Sigmoid colon (tissue), 7 donors: ENCODE results near the gene RAB3A. TPM values are rescaled to one million over a fixed set of nuclear protein-coding genes. Genes with fewer than 3 reads are reported as not detected.

Experiments
- DNase-seq: peaks from one replicate; pipeline ENCODE4 v3.0.0-alpha.2; 2019
- H3K27ac ChIP-seq, 4 donors: fragments of 200-600 bp; sonication (generic); one replicate each; pipeline ENCODE4 v1.5.1; 2016 to 2019; ENCODE audit warnings: mild to moderate bottlenecking in 1 of 4
- H3K27me3 ChIP-seq, 3 donors: fragments of 200-600 bp; sonication (generic); one replicate each; pipeline ENCODE4 v1.5.1; 2019; ENCODE audit warnings: mild to moderate bottlenecking in 1 of 3
- H3K36me3 ChIP-seq, 4 donors: fragments of 200-600 bp; sonication (generic); one replicate each; pipeline ENCODE4 v1.5.1; 2016 to 2019
- H3K4me1 ChIP-seq, 4 donors: fragments of 200-600 bp; sonication (generic); one replicate each; pipeline ENCODE4 v1.5.1; 2017 to 2019
- H3K4me3 ChIP-seq, 4 donors: fragments of 200-600 bp; sonication (generic); one replicate each; pipeline ENCODE4 v1.5.1; 2017 to 2019; ENCODE audit warnings: mild to moderate bottlenecking in 2 of 4, moderate library complexity in 1 of 4
- H3K9me3 ChIP-seq, 4 donors: fragments of 200-600 bp in 3 of 4; sonication (generic) in 3 of 4; one replicate each; pipeline versions ENCODE4 v1.5.1 to v1.6.1; 2013 to 2019
- CTCF ChIP-seq, 4 experiments: fragments of 450-650 bp in 3 of 4; fragments of 200-600 bp in 1 of 4; IDR thresholded peaks; one replicate each; pipeline ENCODE4 v1.5.1; 2016 to 2019; ENCODE audit warnings: antibody characterized with exemption in 4 of 4, mild to moderate bottlenecking in 3 of 4, moderate library complexity in 2 of 4
- EP300 ChIP-seq, 4 donors: sonication (generic); formaldehyde crosslinking; IDR thresholded peaks; one replicate each; pipeline ENCODE4 v1.6.1; 2017; ENCODE audit warnings: antibody characterized with exemption in 4 of 4
- POLR2A ChIP-seq, 2 donors: fragments of 450-650 bp; IDR thresholded peaks; one replicate each; pipeline ENCODE4 v1.6.1; 2016; ENCODE audit warnings: antibody characterized with exemption in 2 of 2, mild to moderate bottlenecking in 2 of 2, moderate library complexity in 2 of 2
- POLR2AphosphoS5 ChIP-seq, 4 donors: sonication (generic); formaldehyde crosslinking; IDR thresholded peaks; one replicate each; pipeline ENCODE4 v1.6.1; 2017; ENCODE audit warnings: antibody characterized with exemption in 4 of 4
- WGBS, 2 donors: extraction: QIAGEN DNeasy Blood & Tissue Kit; methylation state at CpG; one replicate each; pipeline ENCODE4 v1.1.7; 2013; 5-methylcytosine and 5-hydroxymethylcytosine counted together
- intact Hi-C: fragments of 100-400 bp; cut with DNase I; formaldehyde crosslinking; loops from one replicate; pipeline ENCODE4 v1.15.1; 2023
- polyA plus RNA-seq, 3 donors: library from polyadenylated mRNA; stranded (reverse); fragments of 200-250 nt; gene quantifications; one replicate each; pipeline ENCODE4 v1.2.3, GENCODE V29; 2013
- total RNA-seq, 4 donors: library from RNA; depleted of rRNA; stranded (reverse); fragments of >200 nt; gene quantifications; one replicate each; pipeline ENCODE4 v1.1.0, GENCODE V29; 2016
- donor health status: healthy with polysubstance abuse.
- donor health status: Bipolar disorder and iron deficiency.
- donor health status: healthy.

The RAB3A gene
- total and polyA plus RNA-seq, 7 donors = 0.66 to 4.8 (median 2.2) TPM

GRCh38 chr19:18172331-18173053 lies 31.4 kb downstream of the RAB3A start:
- 76 to 90% methylated on average over 7 of the region's 7 CpGs for WGBS, 2 donors
- DNase-seq = no peak
- Histone ChIP-seq H3K27me3 (no peaks in the 10 kb centered on the region), H3K27ac (peak overlapping the region in 3 of 4 donors; percentile 55 to 75 (median 56)), H3K4me3 (no peak overlapping the region), H3K9me3 (no peaks in the 10 kb centered on the region), H3K36me3 (peaks cover 0 to 24% (median 8%) of the 10 kb centered on the region in 4 donors), H3K4me1 (peaks cover 0 to 20% (median 13%) of the 10 kb centered on the region in 4 donors)
- intact Hi-C loops = no loop called here
- TF ChIP-seq EP300 (IDR thresholded peaks at IDR 0.05) = no peak
- no peak for TF ChIP-seq CTCF (IDR thresholded peaks at IDR 0.05)
- TF ChIP-seq POLR2AphosphoS5 (IDR thresholded peaks at IDR 0.05) = no peak
- no peak for TF ChIP-seq POLR2A (IDR thresholded peaks at IDR 0.05)

- H3K27ac ChIP-seq = peak overlapping the region; percentile 42 to 57 (median 56)
- no peak for DNase-seq
- WGBS, 2 donors = 77 to 86% methylated on average over 8 of the region's 8 CpGs
These were observed 32.1 kb downstream of the RAB3A start for GRCh38 chr19:18171605-18172327.

GRCh38 chr19:18170714-18171255 lies 33.1 kb downstream of the RAB3A start:
- intact Hi-C loops = no loop called here
- DNase-seq = no peak

More at GRCh38 chr19:18171605-18172327, 32.1 kb downstream of the RAB3A start:
- H3K36me3 ChIP-seq = peaks cover 7 to 32% (median 15%) of the 10 kb centered on the region in 4 donors
- TF ChIP-seq CTCF (IDR thresholded peaks at IDR 0.05) (no peak), POLR2AphosphoS5 (IDR thresholded peaks at IDR 0.05) (no peak), POLR2A (IDR thresholded peaks at IDR 0.05) (no peak), EP300 (IDR thresholded peaks at IDR 0.05) (no peak)
- H3K4me1 ChIP-seq = peaks cover 0 to 20% (median 13%) of the 10 kb centered on the region in 4 donors
- intact Hi-C loops = no loop called here
- H3K4me3 ChIP-seq = no peak overlapping the region
- no peaks in the 10 kb centered on the region for H3K27me3 ChIP-seq
- no peaks in the 10 kb centered on the region for H3K9me3 ChIP-seq

DNA sequence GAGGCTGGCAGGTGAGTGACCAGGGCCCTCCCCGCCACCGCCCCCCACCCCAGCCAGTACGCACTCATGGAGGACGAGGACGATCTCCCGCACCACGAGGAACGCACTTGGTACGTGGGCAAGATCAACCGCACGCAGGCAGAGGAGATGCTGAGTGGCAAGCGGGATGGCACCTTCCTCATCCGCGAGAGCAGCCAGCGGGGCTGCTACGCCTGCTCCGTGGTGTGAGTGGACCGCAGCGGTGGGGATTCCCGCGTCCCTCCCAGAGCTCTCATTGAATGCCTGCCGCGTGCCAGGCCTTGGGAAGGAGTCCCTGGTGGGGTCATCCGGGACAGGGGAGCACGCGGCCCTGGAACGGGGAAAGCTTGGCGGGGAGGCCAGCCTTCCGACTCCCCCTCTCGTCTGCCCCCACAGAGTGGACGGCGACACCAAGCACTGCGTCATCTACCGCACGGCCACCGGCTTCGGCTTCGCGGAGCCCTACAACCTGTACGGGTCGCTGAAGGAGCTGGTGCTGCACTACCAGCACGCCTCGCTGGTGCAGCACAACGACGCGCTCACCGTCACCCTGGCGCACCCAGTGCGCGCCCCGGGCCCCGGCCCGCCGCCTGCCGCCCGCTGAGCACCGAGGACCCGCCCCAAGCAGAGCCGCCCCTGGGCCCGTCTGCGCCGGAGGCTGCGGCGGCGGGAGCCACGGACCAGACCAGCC lies 35.0 kb downstream of the RAB3A start:
- Histone ChIP-seq H3K4me3 (no peak overlapping the region), H3K36me3 (peaks cover 15 to 60% (median 32%) of the 10 kb centered on the region in 4 donors), H3K9me3 (no peaks in the 10 kb centered on the region), H3K4me1 (peaks cover 0 to 8% (median 7%) of the 10 kb centered on the region in 4 donors), H3K27ac (peak overlapping the region in 2 of 4 donors; percentile 43 to 57), H3K27me3 (no peaks in the 10 kb centered on the region)
- intact Hi-C loops = loop anchor here (2.0 kb wide), 1 partner anchor 56 kb away; no protein-coding TSS in a partner anchor
- no peak for DNase-seq
- TF ChIP-seq POLR2A (IDR thresholded peaks at IDR 0.05) (no peak), POLR2AphosphoS5 (IDR thresholded peaks at IDR 0.05) (no peak), EP300 (IDR thresholded peaks at IDR 0.05) (no peak), CTCF (IDR thresholded peaks at IDR 0.05) (no peak)
- 95 to 96% methylated on average over 66 of the region's 66 CpGs for WGBS, 2 donors

More at GRCh38 chr19:18170714-18171255, 33.1 kb downstream of the RAB3A start:
- Histone ChIP-seq H3K9me3 (no peaks in the 10 kb centered on the region), H3K36me3 (peaks cover 15 to 41% (median 24%) of the 10 kb centered on the region in 4 donors), H3K27me3 (no peaks in the 10 kb centered on the region), H3K27ac (peak overlapping the region; percentile 42 to 57 (median 54)), H3K4me1 (peaks cover 0 to 20% (median 13%) of the 10 kb centered on the region in 4 donors), H3K4me3 (no peak overlapping the region)
- 26 to 52% methylated on average over 16 of the region's 16 CpGs for WGBS, 2 donors
- TF ChIP-seq EP300 (IDR thresholded peaks at IDR 0.05) = no peak
- TF ChIP-seq POLR2AphosphoS5 (IDR thresholded peaks at IDR 0.05) = peak in 3 of 4 donors; percentile 41 to 53 (median 51)
